Measurements from ENCODE around the gene MAIP1. TPM values are rescaled to one million over a fixed set of nuclear protein-coding genes. Genes with fewer than 3 reads are reported as not detected.

MAIP1 gene
- total RNA-seq, 6 donors from 2014 or later = 2.1 to 25.1 (median 13.4) TPM

DNA sequence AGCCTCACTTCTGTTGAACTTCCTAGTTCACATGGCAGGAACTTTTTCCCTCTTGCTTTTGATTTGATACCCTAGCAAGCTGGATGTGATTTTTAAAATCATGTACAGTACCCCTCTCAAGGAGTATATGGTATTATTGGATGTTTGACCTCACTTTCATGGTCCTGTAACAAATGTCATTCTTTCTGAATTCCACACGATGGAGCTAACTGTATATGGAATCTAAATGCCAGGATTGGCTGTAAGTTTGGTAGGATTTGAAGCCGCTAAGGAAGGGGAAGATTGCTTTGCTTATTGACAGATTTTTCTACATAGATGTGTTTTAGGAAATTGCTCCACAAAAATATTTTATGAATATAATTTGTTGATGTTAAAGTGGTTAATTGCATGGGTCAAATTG, 18.3 kb downstream of the MAIP1 start:
- H3K4me1 ChIP-seq = peaks cover 0 to 8% (median 0%) of the 10 kb centered on the region in 4 donors
- no peak for TF ChIP-seq POLR2AphosphoS5 (IDR thresholded peaks at IDR 0.05)
- TF ChIP-seq, protein P1, sequence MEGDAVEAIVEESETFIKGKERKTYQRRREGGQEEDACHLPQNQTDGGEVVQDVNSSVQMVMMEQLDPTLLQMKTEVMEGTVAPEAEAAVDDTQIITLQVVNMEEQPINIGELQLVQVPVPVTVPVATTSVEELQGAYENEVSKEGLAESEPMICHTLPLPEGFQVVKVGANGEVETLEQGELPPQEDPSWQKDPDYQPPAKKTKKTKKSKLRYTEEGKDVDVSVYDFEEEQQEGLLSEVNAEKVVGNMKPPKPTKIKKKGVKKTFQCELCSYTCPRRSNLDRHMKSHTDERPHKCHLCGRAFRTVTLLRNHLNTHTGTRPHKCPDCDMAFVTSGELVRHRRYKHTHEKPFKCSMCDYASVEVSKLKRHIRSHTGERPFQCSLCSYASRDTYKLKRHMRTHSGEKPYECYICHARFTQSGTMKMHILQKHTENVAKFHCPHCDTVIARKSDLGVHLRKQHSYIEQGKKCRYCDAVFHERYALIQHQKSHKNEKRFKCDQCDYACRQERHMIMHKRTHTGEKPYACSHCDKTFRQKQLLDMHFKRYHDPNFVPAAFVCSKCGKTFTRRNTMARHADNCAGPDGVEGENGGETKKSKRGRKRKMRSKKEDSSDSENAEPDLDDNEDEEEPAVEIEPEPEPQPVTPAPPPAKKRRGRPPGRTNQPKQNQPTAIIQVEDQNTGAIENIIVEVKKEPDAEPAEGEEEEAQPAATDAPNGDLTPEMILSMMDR (IDR thresholded peaks at IDR 0.05) = peak in 4 of 6 experiments; percentile 30 to 58 (median 46)
- ATAC-seq (ENCODE audit: low FRiP score in 2 of 2) (peak in 1 of 2 donors; percentile 66), DNase-seq (no peak)
- no peaks in the 10 kb centered on the region for H3K36me3 ChIP-seq
- H3K27ac ChIP-seq = no peak overlapping the region
- H3K27me3 ChIP-seq = no peaks in the 10 kb centered on the region
- 32 to 34% methylated on average over 2 of the region's 2 CpGs for WGBS, 2 donors
- H3K4me3 ChIP-seq = no peak overlapping the region
- H3K9me3 ChIP-seq = no peaks in the 10 kb centered on the region

DNA sequence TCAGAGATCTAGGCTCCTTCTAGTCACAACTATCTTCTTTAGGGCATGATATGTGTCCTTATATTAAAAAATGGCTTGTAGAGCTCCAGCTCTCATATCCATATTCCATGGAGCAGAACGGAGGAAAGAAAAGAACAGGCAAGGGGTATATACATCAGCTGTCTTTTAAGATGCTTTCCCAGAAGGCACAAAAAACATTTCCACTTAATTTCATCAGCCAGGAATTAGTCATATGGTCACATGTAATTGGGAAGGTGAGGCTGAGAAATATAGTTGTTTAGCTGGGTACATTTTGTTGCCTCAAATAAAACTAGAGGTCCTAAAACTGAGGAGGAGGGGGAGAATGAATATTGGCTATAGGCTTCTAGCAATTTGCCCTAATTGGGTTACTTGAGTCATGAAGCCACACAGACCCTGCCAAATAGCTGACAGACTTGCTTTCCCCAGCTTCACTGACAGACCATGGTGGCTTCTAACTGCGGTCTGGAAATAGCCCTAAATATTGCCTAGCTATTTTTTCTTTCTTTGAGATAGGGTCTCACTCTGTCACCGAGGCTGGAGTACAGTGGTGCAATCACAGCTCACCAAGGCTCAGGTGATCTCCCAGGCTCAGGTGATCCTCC, 20.0 kb downstream of the MAIP1 start:
- H3K27ac ChIP-seq = no peak overlapping the region
- TF ChIP-seq POLR2AphosphoS5 (IDR thresholded peaks at IDR 0.05) = no peak
- TF ChIP-seq, protein P1 (IDR thresholded peaks at IDR 0.05) = no peak
- TF ChIP-seq POLR2A (IDR thresholded peaks at IDR 0.05) = no peak
- no peak for TF ChIP-seq EP300 (IDR thresholded peaks at IDR 0.05)
- DNase-seq = no peak

DNA sequence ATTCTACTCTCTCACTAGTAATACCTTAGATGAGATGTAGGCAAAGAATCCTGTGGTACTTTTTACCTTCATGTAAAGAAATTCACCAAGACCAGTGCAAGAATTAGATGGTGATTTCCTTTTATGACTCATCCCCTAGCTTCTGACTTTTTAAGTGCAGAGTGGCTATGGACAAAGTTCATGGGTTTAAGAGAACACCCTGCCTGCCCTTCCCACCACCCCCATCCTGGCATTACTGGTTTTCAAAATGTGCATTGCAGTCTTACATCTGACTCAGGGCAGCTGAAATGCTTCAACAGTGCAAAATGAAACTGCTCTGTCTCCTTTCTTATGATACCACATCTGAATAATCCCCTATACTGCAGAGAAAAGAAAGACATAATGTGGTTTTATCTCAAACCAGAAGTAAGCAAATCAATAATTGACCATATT, 22.6 kb downstream of the MAIP1 start:
- H3K27ac ChIP-seq = no peak overlapping the region
- H3K36me3 ChIP-seq = no peaks in the 10 kb centered on the region
- ATAC-seq (ENCODE audit: low FRiP score in 2 of 2) (no peak), DNase-seq (no peak)
- H3K4me3 ChIP-seq = no peak overlapping the region
- no peaks in the 10 kb centered on the region for H3K27me3 ChIP-seq
- peaks cover 0 to 15% (median 4%) of the 10 kb centered on the region in 4 donors for H3K4me1 ChIP-seq
- no peaks in the 10 kb centered on the region for H3K9me3 ChIP-seq
- TF ChIP-seq POLR2A (IDR thresholded peaks at IDR 0.05) (no peak), EP300 (IDR thresholded peaks at IDR 0.05) (no peak), POLR2AphosphoS5 (IDR thresholded peaks at IDR 0.05) (no peak)
- TF ChIP-seq, protein P1 (IDR thresholded peaks at IDR 0.05) = no peak

More for the DNA sequence above, 20.0 kb downstream of the MAIP1 start:
- no peak for ATAC-seq (ENCODE audit: low FRiP score in 2 of 2)
- no peak overlapping the region for H3K4me3 ChIP-seq
- H3K9me3 ChIP-seq = no peaks in the 10 kb centered on the region
- no peaks in the 10 kb centered on the region for H3K36me3 ChIP-seq
- peaks cover 0 to 15% (median 4%) of the 10 kb centered on the region in 4 donors for H3K4me1 ChIP-seq
- no peaks in the 10 kb centered on the region for H3K27me3 ChIP-seq
- 89 to 96% methylated on average over 3 of the region's 3 CpGs for WGBS, 2 donors

DNA sequence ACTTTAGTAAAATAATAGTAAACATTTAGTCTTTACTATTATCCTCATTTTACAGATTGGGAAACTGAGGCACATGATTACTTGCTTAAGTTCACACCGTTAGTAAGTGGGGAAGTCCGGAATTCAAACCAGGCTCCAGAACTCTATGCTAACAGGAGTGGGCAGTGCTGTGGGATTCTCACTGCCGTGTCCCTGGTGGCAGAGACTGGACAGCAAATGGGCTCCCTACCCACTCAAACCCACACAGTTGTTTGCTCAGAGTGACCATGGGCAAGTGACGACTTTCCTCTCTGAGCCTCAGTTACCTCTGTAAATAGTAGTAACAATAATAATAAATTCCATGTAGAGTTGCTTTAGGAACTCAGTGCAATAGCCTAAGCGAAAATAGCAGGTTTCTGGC, 24.0 kb downstream of the MAIP1 start:
- H3K4me1 ChIP-seq = peaks cover 0 to 10% (median 4%) of the 10 kb centered on the region in 4 donors
- 66 to 70% methylated on average over 4 to 5 of the region's 5 CpGs for whole genome bisulfite sequencing, 2 donors
- no peaks in the 10 kb centered on the region for H3K36me3 ChIP-seq
- no peak for TF ChIP-seq POLR2A (IDR thresholded peaks at IDR 0.05)
- TF ChIP-seq POLR2AphosphoS5 (IDR thresholded peaks at IDR 0.05) = no peak
- TF ChIP-seq, protein P1 (IDR thresholded peaks at IDR 0.05) = no peak
- no peak for TF ChIP-seq EP300 (IDR thresholded peaks at IDR 0.05)
- DNase-seq (no peak), ATAC-seq (ENCODE audit: low FRiP score in 2 of 2) (peak in 1 of 2 donors; percentile 12)
- no peaks in the 10 kb centered on the region for H3K9me3 ChIP-seq
- H3K4me3 ChIP-seq = no peak overlapping the region
- no peaks in the 10 kb centered on the region for H3K27me3 ChIP-seq
- H3K27ac ChIP-seq = no peak overlapping the region
